ENCODE measurements around the gene THEMIS2. TPM values are rescaled to one million over a fixed set of nuclear protein-coding genes. Genes with fewer than 3 reads are reported as not detected.

Gene THEMIS2
- total and polyA plus RNA-seq, 2 of the 13 experiments (the other 11 are each of a cell fraction or from before 2014, with no cell fraction given): 0.38 to 1.5 TPM

- peak; percentile 56; the same call in 1 of the 2 replicates for TF ChIP-seq YEATS4 (CRISPR knock-in tag; IDR thresholded peaks at IDR 0.05; ENCODE audit: borderline replicate concordance)
- TF ChIP-seq ZNF674 (CRISPR knock-in tag; IDR thresholded peaks at IDR 0.05; ENCODE audit: low read depth): no peak
- peak; percentile 68; the same call in 1 of the 2 replicates for TF ChIP-seq ZFP36L1 (CRISPR knock-in tag; IDR thresholded peaks at IDR 0.05)
- TF ChIP-seq ZNF574 (CRISPR knock-in tag; IDR thresholded peaks at IDR 0.05): peak; percentile 99
- TF ChIP-seq ZZZ3 (CRISPR knock-in tag; IDR thresholded peaks at IDR 0.05; ENCODE audit: borderline replicate concordance): peak; percentile 45; the same call in 1 of the 2 replicates
- TF ChIP-seq, protein P1, sequence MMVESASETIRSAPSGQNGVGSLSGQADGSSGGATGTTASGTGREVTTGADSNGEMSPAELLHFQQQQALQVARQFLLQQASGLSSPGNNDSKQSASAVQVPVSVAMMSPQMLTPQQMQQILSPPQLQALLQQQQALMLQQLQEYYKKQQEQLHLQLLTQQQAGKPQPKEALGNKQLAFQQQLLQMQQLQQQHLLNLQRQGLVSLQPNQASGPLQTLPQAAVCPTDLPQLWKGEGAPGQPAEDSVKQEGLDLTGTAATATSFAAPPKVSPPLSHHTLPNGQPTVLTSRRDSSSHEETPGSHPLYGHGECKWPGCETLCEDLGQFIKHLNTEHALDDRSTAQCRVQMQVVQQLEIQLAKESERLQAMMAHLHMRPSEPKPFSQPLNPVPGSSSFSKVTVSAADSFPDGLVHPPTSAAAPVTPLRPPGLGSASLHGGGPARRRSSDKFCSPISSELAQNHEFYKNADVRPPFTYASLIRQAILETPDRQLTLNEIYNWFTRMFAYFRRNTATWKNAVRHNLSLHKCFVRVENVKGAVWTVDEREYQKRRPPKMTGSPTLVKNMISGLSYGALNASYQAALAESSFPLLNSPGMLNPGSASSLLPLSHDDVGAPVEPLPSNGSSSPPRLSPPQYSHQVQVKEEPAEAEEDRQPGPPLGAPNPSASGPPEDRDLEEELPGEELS (CRISPR knock-in tag; IDR thresholded peaks at IDR 0.05): peak; percentile 40; the same call in 1 of the 2 replicates
- peak; percentile 72; the same call in 1 of the 2 replicates for TF ChIP-seq CBFB (CRISPR knock-in tag; IDR thresholded peaks at IDR 0.05)
- no peak for TF ChIP-seq ZNF513 (CRISPR knock-in tag; conservative IDR thresholded peaks at IDR 0.05)
- TF ChIP-seq HMGA1 (CRISPR knock-in tag; conservative IDR thresholded peaks at IDR 0.05): no peak
- peak; percentile 64; the same call in 1 of the 2 replicates for TF ChIP-seq SALL2 (CRISPR knock-in tag; IDR thresholded peaks at IDR 0.05)
- TF ChIP-seq JUN (CRISPR knock-in tag; IDR thresholded peaks at IDR 0.05): 0 out of 2 replicates have a peak, but pooled peaks have one; percentile 33
- TF ChIP-seq ZNF501 (CRISPR knock-in tag; IDR thresholded peaks at IDR 0.05): peak; percentile 91
- TF ChIP-seq MAFG (CRISPR knock-in tag; IDR thresholded peaks at IDR 0.05): no peak
- no peak for TF ChIP-seq PAX8 (CRISPR knock-in tag; IDR thresholded peaks at IDR 0.05; ENCODE audit: borderline replicate concordance)
- peak; percentile 62; the same call in 1 of the 2 replicates for TF ChIP-seq ZNF503 (CRISPR knock-in tag; IDR thresholded peaks at IDR 0.05)
- peak; percentile 86 for TF ChIP-seq ARNT2 (CRISPR knock-in tag; IDR thresholded peaks at IDR 0.05; ENCODE audit: low read depth)
- TF ChIP-seq ZNF891 (CRISPR knock-in tag; IDR thresholded peaks at IDR 0.05): peak; percentile 83; the same call in 1 of the 2 replicates
- TF ChIP-seq SMAD1 (CRISPR knock-in tag; IDR thresholded peaks at IDR 0.05; ENCODE audit: borderline replicate concordance, low read depth): no peak; the same call in 1 of the 2 replicates
Measured at GRCh38 chr1:27830621-27831440, 41.5 kb upstream of the THEMIS2 start, which contains the start of gene PPP1R8 (continued).

Data from HepG2 (cell line).